Stimulated activated CD8-positive, alpha-beta memory T cell treated with anti-CD3 and anti-CD28 coated beads, Interleukin-4, amount 100 ng/mL, for 48 hours (primary cell): ENCODE data around the gene ANXA2.

ENCODE experiments used
- DNase-seq: peaks from one replicate; pipeline ENCODE4 v3.0.0-alpha.2; 2020

ANXA2 gene

DNA sequence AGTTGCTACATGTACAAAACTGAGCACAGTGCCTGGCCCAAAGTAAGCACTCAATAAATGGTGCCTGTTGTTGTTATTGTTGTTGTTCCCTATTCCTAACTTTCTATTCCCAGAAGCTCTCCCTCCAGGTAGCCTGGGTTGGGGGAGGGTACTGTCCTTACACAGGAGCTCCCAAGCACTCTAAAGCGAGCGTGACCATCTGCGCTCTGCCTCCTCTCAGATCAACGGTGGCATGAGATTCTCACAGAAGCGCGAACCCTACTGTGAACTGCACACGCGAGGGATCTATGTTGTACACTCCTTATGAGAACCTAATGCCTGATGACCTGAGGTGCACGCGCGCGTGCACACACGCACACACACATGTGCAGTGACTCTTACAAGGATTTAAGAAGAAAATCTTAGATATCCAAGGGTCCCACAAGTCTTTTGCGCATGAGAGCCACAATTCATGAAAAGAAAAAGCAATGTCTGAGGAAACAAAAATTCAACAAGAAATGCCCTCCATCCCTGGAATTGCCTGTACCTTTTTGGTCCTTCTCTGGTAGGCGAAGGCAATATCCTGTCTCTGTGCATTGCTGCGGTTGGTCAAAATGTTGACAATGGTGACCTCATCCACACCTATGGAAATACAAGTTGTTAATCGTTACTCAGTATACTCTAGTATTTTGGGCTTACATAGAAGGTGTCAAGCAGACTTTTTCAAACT is 33.7 kb downstream of the ANXA2 start:
- no peak for DNase-seq

DNA sequence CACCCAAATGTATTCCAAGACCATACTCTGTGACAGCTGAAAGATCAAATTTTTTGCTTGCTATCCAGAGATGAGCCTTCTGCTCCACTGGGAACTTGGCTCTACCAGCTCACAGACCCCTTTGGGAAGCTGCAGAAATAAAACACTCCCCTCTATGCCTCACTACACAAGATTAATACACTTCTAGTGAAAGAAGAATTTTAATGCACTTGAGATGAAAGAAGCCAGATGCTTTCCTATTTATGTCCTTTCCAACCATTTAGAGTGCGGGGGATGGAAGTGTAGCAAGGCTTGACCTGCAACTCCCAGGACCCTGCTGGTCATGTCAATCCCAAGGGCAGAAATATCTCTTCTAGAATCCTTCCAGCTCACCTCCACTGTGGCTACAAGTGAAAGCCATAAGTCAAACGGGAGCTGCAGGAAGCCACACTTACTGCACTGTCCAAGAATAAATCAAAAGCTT is 34.7 kb downstream of the ANXA2 start:
- no peak for DNase-seq

DNA sequence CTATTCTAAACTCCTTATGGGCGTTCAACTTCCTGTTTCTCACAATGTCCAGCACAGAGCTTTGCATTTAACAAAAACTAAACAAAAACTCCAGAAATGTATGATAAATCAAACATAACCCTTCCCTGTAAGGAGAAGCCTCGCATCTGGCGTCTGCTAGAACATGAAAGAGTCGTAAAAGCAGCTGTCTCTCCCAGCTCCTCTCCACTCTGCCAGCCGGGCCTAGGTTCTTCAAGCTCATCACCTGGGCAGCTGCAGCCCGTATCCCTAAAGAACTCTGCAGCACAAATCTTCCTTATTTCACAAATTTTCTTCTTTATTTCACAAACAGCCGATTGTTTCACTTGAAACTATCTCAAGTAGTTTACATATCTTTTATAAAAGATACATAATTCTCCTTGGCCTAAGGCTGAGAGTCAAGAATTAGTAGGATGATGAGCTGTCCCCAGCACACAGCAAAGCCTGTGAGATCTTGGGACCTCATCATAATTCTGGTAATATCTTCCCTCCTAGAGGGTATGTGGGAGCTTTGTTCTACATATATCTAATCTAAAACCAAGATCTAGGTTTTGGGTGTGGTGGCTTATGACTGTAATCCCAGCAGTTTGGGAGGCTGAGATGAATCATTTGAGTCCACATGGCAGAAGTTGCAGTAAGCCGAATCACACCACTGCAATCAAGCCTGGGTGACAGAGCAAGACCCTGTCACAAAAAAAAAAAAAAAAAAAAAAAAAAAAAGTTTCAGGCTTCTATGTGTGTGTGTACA is 35.3 kb downstream of the ANXA2 start:
- DNase-seq = peak; percentile 53

DNA sequence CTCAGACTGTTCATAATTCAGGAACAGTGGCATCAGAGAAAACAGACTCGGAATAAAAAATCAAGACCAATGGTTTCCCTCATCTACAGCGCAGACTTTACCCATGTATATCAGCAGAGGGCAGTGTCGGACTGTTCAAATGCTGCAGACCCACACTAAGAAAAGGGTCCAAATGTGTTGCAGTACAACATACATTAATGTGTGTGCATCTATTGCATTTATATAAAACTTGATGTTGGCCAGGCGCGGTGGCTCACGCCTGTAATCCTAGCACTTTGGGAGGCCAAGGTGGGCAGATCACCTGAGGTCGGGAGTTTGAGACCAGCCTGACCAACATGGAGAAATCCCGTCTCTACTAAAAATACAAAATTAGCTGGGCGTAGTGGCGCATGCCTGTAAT is 38.0 kb downstream of the ANXA2 start:
- DNase-seq = peak; percentile 54

DNA sequence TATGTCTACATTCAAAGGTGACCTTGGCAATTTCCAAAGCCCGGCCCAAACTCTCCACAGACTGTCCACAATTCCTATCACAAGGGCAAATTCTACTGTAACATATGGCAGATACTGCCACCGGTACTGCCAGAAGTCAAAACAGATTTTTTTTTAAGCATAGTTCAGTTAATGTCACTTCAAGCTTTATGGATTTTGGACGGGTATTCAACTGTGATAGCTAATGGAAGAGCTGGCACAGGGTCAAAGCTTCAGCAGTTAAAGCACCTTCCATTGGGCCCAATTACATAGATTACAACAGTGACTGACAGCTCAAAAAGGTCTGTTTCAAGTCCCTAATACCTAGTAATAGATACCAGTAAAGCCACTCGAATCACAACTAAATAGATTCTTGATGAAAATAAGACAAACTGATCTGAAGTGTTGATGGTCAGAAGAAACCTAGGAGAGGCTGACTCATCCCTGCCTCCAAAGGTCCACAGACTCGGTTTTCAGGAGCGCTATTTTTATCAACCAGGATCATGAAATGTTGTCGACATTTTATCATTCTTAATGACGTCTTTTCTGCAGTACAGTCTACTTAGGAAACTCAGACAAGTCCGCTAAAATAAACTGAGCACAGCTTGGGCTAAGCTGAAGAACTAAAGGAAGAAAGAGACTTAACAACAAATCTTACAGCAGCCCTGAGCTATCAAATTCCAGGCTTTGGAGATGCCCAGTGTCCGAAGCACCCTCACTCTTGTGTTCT is 38.7 kb downstream of the ANXA2 start:
- no peak for DNase-seq

DNA sequence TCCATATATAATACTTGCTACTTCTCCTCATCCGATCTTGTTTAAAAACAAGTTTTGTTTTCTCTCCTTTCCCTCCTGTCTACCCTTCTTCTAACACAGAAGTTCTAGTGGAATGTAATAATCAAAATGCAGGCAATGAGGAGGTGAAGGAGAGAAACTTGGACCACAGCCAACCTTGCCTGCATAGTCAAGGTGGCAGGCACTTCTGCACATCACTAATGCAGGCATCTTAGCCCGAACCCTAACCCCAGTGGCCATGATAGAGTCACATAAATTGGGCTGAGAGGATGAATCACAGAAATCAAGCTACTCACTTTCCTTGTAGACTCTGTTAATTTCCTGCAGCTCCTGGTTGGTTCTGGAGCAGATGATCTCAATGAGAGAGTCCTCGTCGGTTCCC is 41.0 kb downstream of the ANXA2 start:
- no peak for DNase-seq

DNA sequence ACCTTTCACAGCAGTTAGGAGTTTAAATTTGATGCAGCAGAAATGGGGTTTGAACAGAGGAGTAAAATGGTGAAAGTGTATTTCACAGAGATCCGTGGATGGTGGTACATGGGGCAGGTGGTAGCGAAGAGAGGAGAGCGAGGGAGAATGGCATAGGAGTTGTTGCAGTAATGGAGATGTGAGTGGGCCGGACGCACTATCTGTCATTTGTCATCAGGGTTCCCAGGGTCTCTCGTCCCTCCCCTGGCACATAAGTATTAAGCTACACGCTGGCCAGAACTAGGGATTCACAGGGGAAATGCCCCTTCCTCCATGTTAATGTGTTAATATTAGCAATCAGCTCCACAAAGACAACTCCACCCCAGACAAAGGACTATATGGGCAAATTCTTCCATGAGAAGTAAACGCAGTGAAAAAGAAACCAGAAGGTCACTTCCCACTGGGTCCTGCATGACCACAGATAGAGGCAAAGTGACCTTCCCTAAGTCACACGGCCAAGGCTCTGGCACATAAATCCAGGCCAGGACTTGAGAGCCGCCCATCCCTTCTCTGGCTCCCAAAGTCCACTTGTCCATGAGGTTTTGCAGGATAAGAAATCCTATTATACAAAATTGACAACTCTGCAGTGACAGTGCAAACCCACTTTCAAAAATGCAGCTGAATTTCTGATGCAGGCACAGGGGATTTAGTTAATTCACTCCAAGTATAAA is 42.5 kb downstream of the ANXA2 start:
- no peak for DNase-seq

DNA sequence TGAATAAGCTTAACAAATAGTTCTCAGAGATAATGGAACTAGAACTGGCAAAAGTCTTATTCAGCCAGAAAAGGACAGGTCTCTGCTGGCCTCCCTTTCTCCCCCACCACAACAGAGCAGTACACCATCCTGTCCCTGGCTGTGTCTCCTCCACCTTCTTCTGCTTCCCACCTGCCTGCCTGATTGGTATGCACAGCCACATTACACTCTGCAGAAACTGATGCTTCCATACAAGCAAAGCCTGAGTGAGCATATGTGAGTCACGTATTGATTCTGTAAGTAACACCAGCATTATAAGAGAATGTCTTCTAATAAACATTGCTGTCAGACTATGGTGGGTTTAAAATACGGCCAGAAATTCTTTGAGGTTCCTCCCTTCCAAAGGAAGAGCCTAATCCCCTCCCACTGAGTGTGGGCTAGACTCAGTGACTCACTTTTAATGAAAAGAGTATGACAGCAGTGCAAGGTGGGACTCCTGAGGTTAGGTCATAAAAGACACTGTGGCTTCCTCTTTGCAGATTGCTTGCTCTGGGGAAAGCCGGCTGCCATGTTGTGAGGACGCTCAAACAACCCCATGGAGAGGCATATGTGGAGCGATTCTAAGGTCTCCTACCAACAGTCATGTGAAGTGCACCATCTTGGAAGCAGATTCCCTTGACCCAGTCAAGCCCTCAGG is 44.4 kb downstream of the ANXA2 start:
- DNase-seq = no peak

DNA sequence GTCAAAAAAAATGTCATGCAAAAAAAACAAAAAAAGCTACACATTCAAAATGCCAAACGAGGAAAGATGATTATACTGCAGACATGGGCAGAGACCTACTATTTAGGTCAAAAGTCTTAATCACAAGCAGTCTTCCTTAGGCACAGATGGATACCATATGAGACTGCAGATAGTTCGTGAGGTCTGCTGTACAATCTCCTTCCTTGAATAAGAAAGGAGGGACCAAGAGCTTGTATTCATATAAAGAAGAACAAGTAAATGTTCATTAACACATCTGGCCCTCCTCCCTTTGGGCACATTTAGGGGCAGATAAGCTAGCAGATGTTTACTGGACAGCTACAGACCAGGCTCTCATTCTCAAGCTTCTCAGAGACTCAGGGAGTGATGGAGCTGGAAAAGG is 45.3 kb downstream of the ANXA2 start:
- no peak for DNase-seq

DNA sequence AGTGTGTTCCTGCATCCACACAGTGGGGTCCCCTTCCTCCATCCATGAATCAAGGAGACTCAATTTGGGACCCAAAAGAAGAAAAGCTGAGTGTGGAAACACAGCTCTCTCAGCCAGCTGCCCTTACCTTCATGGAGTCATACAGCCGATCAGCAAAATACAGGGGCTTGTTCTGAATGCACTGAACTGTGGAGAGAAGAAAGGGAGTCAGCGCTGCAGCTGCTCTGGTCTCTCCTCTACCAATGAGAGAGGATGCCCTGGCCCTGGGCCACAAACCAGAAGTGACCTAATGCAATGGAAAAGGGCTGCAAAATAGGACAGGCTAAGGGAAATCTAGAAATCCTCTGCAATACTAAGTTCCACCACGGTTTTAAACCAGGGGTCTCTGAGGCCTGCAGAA is 46.7 kb downstream of the ANXA2 start:
- DNase-seq = no peak

DNA sequence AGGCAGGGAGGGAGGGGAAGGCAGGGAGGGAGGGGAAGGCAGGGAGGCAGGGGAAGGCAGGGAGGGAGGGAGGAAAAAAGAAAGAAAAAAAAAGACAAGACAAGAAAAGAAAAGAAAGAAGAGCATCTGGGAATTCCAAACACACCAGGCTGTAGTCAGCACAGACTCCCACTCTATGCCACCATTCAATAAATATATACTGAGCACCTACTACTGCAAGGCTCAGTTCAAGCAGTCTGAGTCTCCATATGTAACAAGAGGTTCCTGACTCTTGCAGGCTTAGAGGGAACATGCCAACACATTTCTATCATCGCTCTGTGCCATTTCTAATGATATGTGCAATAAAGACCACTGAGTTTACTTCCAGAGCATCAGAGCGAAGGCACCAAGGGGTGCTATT is 47.7 kb downstream of the ANXA2 start:
- no peak for DNase-seq

DNA sequence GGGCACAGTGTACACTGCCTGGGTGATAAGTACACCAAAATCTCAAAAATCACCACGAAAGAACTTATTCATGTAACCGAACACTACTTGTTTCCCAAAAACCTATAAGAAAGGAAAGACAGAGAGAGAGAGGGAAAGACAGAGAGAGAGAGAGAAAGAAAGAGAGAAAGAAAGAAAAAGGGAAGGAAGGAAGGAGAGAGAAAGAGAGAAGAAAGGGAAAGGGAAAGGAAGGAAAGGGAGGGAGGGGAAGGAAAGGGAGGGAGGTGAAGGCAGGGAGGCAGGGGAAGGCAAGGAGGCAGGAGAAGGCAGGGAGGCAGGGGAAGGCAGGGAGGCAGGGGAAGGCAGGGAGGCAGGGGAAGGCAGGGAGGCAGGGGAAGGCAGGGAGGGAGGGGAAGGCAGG is 48.2 kb downstream of the ANXA2 start:
- DNase-seq = no peak

DNA sequence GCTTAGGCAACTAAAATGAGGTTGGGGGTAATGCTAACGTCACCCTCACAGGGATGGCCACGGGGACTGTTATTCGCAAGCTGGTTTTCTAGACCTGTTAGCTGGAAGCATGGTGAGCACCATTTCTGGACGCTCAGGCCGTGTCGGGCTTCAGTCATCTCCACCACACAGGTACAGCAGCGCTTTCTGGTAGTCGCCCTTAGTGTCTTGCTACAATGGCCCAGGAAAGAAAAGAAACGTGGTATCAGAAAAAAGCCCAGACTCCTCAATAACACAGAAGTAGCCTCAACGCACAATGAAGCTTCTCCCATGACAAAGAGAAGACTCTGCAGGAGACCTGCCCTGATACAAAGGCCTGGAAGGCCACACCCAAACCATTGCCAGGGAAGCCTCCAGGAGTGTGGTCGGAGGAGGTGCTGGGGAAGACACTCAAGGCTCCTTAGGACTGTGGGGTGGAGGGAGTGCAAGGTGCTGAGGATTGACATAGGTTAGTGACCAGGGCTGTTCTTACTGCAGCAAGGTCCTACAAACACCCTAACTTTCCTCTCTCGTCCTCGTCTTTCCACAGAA is 50.2 kb downstream of the ANXA2 start:
- DNase-seq = no peak

DNA sequence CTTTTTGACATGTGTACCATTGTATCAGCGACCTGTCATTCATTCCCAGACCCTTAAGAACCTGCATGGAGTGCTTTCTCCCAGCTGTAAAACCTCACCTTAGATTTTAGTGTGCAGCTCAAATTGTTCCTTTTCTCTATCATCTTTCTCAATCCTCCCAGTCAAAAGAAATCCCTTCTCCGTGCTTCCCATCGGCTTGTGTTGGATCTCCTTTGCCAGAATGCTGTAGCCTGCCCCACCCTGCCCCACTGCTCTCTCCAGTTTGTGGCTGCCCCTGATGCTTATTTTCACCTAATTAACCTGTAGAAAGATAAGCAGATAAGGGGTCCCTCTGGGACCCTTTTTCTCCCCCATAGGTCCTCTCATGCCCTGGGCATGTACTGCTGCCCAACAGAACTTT is 51.1 kb downstream of the ANXA2 start:
- DNase-seq = no peak

DNA sequence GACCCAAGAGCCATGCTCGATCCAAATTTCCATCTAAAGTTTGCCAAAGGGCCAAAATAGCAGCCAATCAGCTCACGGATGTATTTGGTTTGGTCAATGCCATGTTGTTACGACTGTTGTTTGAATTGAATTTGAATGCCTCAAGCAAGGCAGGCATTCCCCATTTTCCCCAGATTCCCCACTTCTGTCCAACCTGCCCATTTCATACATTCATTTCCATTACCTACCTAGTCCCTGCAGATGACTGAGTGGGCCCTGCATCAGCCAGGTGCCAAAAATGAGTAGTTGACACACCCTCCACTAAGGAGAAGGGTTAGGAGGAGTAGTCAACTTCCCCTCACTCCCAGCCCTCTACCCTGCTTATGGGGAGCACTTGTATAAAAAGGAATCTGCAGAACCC is 51.7 kb downstream of the ANXA2 start:
- DNase-seq = no peak

DNA sequence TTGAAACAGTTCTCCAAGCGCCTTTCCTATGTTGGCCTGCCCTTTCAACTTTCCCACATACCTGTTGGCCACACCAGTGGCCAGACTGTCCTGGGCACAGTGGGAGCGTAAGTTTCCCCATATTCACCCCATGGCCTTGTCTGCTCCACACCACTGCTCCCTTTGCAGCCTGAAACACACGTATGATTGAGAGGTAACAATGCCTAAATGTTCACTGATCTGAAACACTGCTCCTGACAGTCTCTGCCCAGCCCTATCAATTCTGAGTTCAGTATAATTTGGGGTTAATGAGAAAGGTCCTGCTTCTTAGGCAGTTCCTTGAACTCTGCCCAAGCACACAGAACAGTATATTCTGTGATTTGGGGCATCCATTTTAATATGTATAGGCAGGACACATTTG is 52.2 kb downstream of the ANXA2 start:
- DNase-seq = no peak

DNA sequence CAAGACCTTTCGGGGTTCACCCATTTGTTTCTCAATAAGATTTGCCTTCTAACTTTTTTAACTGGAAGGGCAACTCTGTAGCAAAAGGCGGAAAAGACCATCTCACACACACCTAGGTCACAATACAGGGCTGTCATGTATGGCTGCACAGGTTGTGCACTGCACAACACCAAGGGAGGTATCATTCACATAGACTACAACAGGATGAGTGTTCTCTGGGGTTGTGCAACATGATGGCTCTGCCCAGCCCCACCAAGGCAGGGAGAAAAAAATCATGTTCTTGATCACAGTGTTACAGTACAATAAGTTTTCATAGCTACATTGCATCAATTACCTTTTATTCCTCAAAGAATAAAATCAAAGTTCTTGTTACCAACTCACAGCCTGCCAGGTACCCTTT is 52.8 kb downstream of the ANXA2 start:
- DNase-seq = no peak

DNA sequence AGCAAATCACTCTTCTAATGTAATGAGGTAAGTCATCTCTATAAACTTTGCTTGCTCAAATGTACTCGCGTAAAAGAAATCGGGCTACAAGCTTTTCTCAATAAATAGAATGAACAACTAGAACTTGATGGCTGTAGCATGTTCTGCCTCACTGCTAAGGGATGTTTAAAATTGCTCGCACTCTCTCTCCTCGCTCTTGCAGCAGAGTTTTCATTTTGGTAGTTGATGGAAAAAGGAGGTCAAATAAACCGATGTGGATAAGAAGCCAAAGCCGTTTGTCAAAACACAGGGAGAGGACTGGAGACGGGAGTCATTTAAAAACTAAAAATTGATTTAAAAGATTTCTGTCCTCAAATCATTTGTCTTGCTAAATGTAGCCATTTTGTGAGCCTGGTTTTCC is 53.3 kb downstream of the ANXA2 start:
- DNase-seq = no peak

DNA sequence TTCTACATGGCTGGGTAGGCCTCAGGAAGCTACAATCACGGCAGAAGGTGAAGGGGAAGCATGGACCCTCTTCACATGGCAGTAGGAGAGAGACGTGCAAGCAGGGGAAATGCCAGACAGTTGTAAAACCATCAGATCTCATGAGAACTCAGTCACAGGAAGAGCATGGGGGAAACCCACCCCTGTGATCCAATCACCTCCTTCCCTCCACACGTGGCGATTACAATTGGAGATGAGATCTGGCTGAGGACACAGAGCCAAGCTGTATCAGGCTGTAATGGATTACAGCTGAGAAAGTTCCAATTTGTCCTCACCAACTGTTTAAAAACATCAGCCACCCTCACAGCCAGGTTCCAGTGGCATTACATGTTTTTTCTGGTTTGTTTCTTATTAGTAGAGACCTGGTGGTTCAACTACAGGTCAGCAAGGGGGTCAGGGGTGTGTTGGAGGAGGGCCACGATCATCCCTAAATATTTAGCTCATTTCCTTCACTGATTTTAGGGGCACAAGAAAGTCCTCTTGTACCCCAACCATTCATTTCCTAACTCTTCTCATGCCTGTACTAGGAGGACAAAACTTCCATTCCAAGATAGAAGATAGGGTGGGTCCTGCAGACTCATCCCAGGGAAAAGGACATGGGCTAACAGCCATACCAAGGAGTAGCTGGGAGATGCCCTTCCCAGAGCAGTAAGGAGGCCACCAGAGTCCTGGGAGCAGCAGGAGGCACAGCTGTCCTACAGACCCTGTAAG is 54.4 kb downstream of the ANXA2 start:
- DNase-seq = no peak

DNA sequence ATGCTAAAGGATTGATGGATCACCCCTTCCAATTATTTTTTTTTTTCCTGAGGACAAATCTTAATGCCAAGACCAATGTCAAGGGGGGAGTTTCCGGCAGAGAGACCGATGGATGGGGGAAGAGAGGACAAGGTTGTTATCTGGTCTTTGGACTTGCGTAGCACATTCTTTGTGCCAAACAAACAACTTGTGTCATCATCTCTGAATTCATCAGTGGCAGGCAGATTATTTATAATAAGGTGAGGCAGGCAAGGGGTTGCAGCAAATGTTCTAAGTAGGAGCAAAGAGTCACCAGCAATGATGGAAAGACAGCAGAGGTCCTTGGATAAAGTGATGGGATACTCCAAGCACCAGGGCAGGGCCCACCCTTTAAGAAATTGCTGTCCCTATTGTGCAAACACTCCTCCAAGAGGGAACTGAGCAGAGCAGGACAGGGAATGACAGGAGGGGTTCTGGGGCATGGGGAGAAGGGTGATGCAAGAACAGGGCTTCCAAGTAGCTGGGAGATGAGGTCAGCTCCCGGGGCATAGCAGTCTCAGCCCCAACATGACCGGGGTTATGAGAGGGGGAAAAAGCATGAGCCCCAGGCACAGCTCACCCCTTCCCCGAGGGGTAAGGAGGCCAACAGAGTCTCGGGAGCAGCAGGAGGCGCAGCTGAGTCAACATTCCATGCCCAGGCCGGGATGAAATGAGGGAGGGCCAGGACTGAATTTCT is 57.4 kb downstream of the ANXA2 start:
- no peak for DNase-seq

DNA sequence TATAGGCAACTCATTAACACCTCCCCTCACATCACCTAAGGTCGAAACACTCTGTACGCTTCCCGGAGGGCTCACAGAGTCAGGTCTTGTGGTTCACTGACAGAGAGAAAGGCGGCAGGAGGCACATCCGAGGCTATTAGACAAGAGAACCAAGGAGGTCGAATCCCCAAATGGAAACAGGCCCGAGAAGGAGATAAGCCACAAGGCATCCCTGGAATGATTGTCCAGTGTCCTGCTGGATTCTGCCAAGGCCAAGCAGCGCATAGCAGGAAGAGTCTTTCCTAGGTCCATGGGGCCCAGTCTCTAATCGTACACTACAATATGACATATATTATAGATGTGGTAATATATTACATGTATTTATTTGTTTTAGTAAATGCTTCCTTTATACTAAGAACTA is 58.5 kb downstream of the ANXA2 start:
- no peak for DNase-seq
